ENCODE results near the gene AP4M1.
A peak's percentile ranks its signal among the peaks of the same experiment; 100 is the strongest.

Gene AP4M1

GRCh38 chr7:100119970-100120732 lies 18.7 kb downstream of the AP4M1 start:
- H3K9me3 ChIP-seq (ENCODE audit: control insufficient read depth in 1 of 2, low read length in 2 of 2), result no peaks in the 10 kb centered on the region
- H3K9ac ChIP-seq (ENCODE audit: low read depth in 1 of 2, low read length in 2 of 2), result peak overlapping the region; percentile 45 to 64
- H3K36me3 ChIP-seq (ENCODE audit: control insufficient read depth in 1 of 2, insufficient read depth in 2 of 2, low read length in 2 of 2), result no peaks in the 10 kb centered on the region
- no peaks in the 10 kb centered on the region for H3K27me3 ChIP-seq (ENCODE audit: control insufficient read depth in 1 of 2, insufficient read depth in 2 of 2, low read length in 2 of 2)
- H3K4me3 ChIP-seq (ENCODE audit: low read depth in 1 of 2, low read length in 2 of 2), result peak overlapping the region; percentile 95 to 98
- no peak overlapping the region for H3K27ac ChIP-seq (ENCODE audit: low read depth, low read length)
- H3K4me1 ChIP-seq (ENCODE audit: control insufficient read depth in 1 of 2, insufficient read depth in 2 of 2, low read length in 2 of 2), result peaks cover 39% of the 10 kb centered on the region in 2 donors

- H3K9ac ChIP-seq (ENCODE audit: low read depth in 1 of 2, low read length in 2 of 2), result peak overlapping the region; percentile 1 to 64
- H3K27me3 ChIP-seq (ENCODE audit: control insufficient read depth in 1 of 2, insufficient read depth in 2 of 2, low read length in 2 of 2), result no peaks in the 10 kb centered on the region
- H3K36me3 ChIP-seq (ENCODE audit: control insufficient read depth in 1 of 2, insufficient read depth in 2 of 2, low read length in 2 of 2), result no peaks in the 10 kb centered on the region
- H3K27ac ChIP-seq (ENCODE audit: low read depth, low read length), result no peak overlapping the region
- peaks cover 43 to 44% of the 10 kb centered on the region in 2 donors for H3K4me1 ChIP-seq (ENCODE audit: control insufficient read depth in 1 of 2, insufficient read depth in 2 of 2, low read length in 2 of 2)
- no peaks in the 10 kb centered on the region for H3K9me3 ChIP-seq (ENCODE audit: control insufficient read depth in 1 of 2, low read length in 2 of 2)
- H3K4me3 ChIP-seq (ENCODE audit: low read depth in 1 of 2, low read length in 2 of 2), result peak overlapping the region; percentile 95 to 98
These were observed 19.2 kb downstream of the AP4M1 start for GRCh38 chr7:100120733-100121036.

- Histone ChIP-seq H3K27me3 (ENCODE audit: control insufficient read depth in 1 of 2, insufficient read depth in 2 of 2, low read length in 2 of 2) (no peaks in the 10 kb centered on the region), H3K4me1 (ENCODE audit: control insufficient read depth in 1 of 2, insufficient read depth in 2 of 2, low read length in 2 of 2) (peaks cover 43 to 44% of the 10 kb centered on the region in 2 donors), H3K27ac (ENCODE audit: low read depth, low read length) (no peak overlapping the region), H3K4me3 (ENCODE audit: low read depth in 1 of 2, low read length in 2 of 2) (peak overlapping the region in 1 of 2 donors; percentile 13), H3K9ac (ENCODE audit: low read depth in 1 of 2, low read length in 2 of 2) (no peak overlapping the region), H3K9me3 (ENCODE audit: control insufficient read depth in 1 of 2, low read length in 2 of 2) (no peaks in the 10 kb centered on the region), H3K36me3 (ENCODE audit: control insufficient read depth in 1 of 2, insufficient read depth in 2 of 2, low read length in 2 of 2) (no peaks in the 10 kb centered on the region)
These were observed 20.6 kb downstream of the AP4M1 start for GRCh38 chr7:100122067-100122466.

- H3K4me1 ChIP-seq (ENCODE audit: control insufficient read depth in 1 of 2, insufficient read depth in 2 of 2, low read length in 2 of 2), result peaks cover 43 to 44% of the 10 kb centered on the region in 2 donors
- no peak overlapping the region for H3K27ac ChIP-seq (ENCODE audit: low read depth, low read length)
- H3K4me3 ChIP-seq (ENCODE audit: low read depth in 1 of 2, low read length in 2 of 2), result no peak overlapping the region
- no peaks in the 10 kb centered on the region for H3K9me3 ChIP-seq (ENCODE audit: control insufficient read depth in 1 of 2, low read length in 2 of 2)
- no peaks in the 10 kb centered on the region for H3K27me3 ChIP-seq (ENCODE audit: control insufficient read depth in 1 of 2, insufficient read depth in 2 of 2, low read length in 2 of 2)
- H3K36me3 ChIP-seq (ENCODE audit: control insufficient read depth in 1 of 2, insufficient read depth in 2 of 2, low read length in 2 of 2), result no peaks in the 10 kb centered on the region
- H3K9ac ChIP-seq (ENCODE audit: low read depth in 1 of 2, low read length in 2 of 2), result no peak overlapping the region
These were observed 21.1 kb downstream of the AP4M1 start for GRCh38 chr7:100122568-100122967.

GRCh38 chr7:100124301-100125230 lies 23.1 kb downstream of the AP4M1 start:
- no peaks in the 10 kb centered on the region for H3K36me3 ChIP-seq (ENCODE audit: control insufficient read depth in 1 of 2, insufficient read depth in 2 of 2, low read length in 2 of 2)
- no peaks in the 10 kb centered on the region for H3K27me3 ChIP-seq (ENCODE audit: control insufficient read depth in 1 of 2, insufficient read depth in 2 of 2, low read length in 2 of 2)
- H3K4me1 ChIP-seq (ENCODE audit: control insufficient read depth in 1 of 2, insufficient read depth in 2 of 2, low read length in 2 of 2), result peaks cover 47 to 48% of the 10 kb centered on the region in 2 donors
- peak overlapping the region; percentile 10 to 50 for H3K4me3 ChIP-seq (ENCODE audit: low read depth in 1 of 2, low read length in 2 of 2)
- H3K9me3 ChIP-seq (ENCODE audit: control insufficient read depth in 1 of 2, low read length in 2 of 2), result no peaks in the 10 kb centered on the region
- H3K9ac ChIP-seq (ENCODE audit: low read depth in 1 of 2, low read length in 2 of 2), result peak overlapping the region; percentile 24 to 39
- no peak overlapping the region for H3K27ac ChIP-seq (ENCODE audit: low read depth, low read length)

GRCh38 chr7:100126239-100126930 lies 24.9 kb downstream of the AP4M1 start:
- peak overlapping the region; percentile 96 to 98 for H3K9ac ChIP-seq (ENCODE audit: low read depth in 1 of 2, low read length in 2 of 2)
- peaks cover 35 to 43% of the 10 kb centered on the region in 2 donors for H3K4me1 ChIP-seq (ENCODE audit: control insufficient read depth in 1 of 2, insufficient read depth in 2 of 2, low read length in 2 of 2)
- no peaks in the 10 kb centered on the region for H3K9me3 ChIP-seq (ENCODE audit: control insufficient read depth in 1 of 2, low read length in 2 of 2)
- H3K36me3 ChIP-seq (ENCODE audit: control insufficient read depth in 1 of 2, insufficient read depth in 2 of 2, low read length in 2 of 2), result no peaks in the 10 kb centered on the region
- peak overlapping the region; percentile 95 to 98 for H3K4me3 ChIP-seq (ENCODE audit: low read depth in 1 of 2, low read length in 2 of 2)
- H3K27ac ChIP-seq (ENCODE audit: low read depth, low read length), result peak overlapping the region; percentile 99
- H3K27me3 ChIP-seq (ENCODE audit: control insufficient read depth in 1 of 2, insufficient read depth in 2 of 2, low read length in 2 of 2), result no peaks in the 10 kb centered on the region

- Histone ChIP-seq H3K9me3 (ENCODE audit: control insufficient read depth in 1 of 2, low read length in 2 of 2) (no peaks in the 10 kb centered on the region), H3K27me3 (ENCODE audit: control insufficient read depth in 1 of 2, insufficient read depth in 2 of 2, low read length in 2 of 2) (no peaks in the 10 kb centered on the region), H3K4me3 (ENCODE audit: low read depth in 1 of 2, low read length in 2 of 2) (peak within 1 kb of the TSS; percentile 95 to 98), H3K36me3 (ENCODE audit: control insufficient read depth in 1 of 2, insufficient read depth in 2 of 2, low read length in 2 of 2) (no peaks in the 10 kb centered on the region), H3K4me1 (ENCODE audit: control insufficient read depth in 1 of 2, insufficient read depth in 2 of 2, low read length in 2 of 2) (peaks cover 32 to 46% of the 10 kb centered on the region in 2 donors), H3K9ac (ENCODE audit: low read depth in 1 of 2, low read length in 2 of 2) (peak within 1 kb of the TSS; percentile 96 to 98), H3K27ac (ENCODE audit: low read depth, low read length) (peak within 1 kb of the TSS; percentile 99)
These were observed 25.8 kb downstream of the AP4M1 start, which contains the start of gene MBLAC1 for GRCh38 chr7:100126931-100127865. MBLAC1 (plus strand) TSS chr7:100126967; CDS start chr7:100127396, 429 bp downstream.

- peak overlapping the region; percentile 95 to 98 for H3K4me3 ChIP-seq (ENCODE audit: low read depth in 1 of 2, low read length in 2 of 2)
- peaks cover 24 to 45% of the 10 kb centered on the region in 2 donors for H3K4me1 ChIP-seq (ENCODE audit: control insufficient read depth in 1 of 2, insufficient read depth in 2 of 2, low read length in 2 of 2)
- no peaks in the 10 kb centered on the region for H3K9me3 ChIP-seq (ENCODE audit: control insufficient read depth in 1 of 2, low read length in 2 of 2)
- H3K36me3 ChIP-seq (ENCODE audit: control insufficient read depth in 1 of 2, insufficient read depth in 2 of 2, low read length in 2 of 2), result no peaks in the 10 kb centered on the region
- H3K27ac ChIP-seq (ENCODE audit: low read depth, low read length), result no peak overlapping the region
- H3K9ac ChIP-seq (ENCODE audit: low read depth in 1 of 2, low read length in 2 of 2), result peak overlapping the region; percentile 96 to 98
- H3K27me3 ChIP-seq (ENCODE audit: control insufficient read depth in 1 of 2, insufficient read depth in 2 of 2, low read length in 2 of 2), result no peaks in the 10 kb centered on the region
These were observed 26.6 kb downstream of the AP4M1 start for GRCh38 chr7:100127866-100128636.

GRCh38 chr7:100128637-100128963 lies 27.2 kb downstream of the AP4M1 start:
- Histone ChIP-seq H3K4me1 (ENCODE audit: control insufficient read depth in 1 of 2, insufficient read depth in 2 of 2, low read length in 2 of 2) (peaks cover 24 to 45% of the 10 kb centered on the region in 2 donors), H3K9me3 (ENCODE audit: control insufficient read depth in 1 of 2, low read length in 2 of 2) (no peaks in the 10 kb centered on the region), H3K9ac (ENCODE audit: low read depth in 1 of 2, low read length in 2 of 2) (peak overlapping the region; percentile 96 to 98)

More at GRCh38 chr7:100128637-100128963, 27.2 kb downstream of the AP4M1 start:
- Histone ChIP-seq H3K27ac (ENCODE audit: low read depth, low read length) (no peak overlapping the region), H3K27me3 (ENCODE audit: control insufficient read depth in 1 of 2, insufficient read depth in 2 of 2, low read length in 2 of 2) (no peaks in the 10 kb centered on the region), H3K4me3 (ENCODE audit: low read depth in 1 of 2, low read length in 2 of 2) (peak overlapping the region in 1 of 2 donors; percentile 98), H3K36me3 (ENCODE audit: control insufficient read depth in 1 of 2, insufficient read depth in 2 of 2, low read length in 2 of 2) (no peaks in the 10 kb centered on the region)

Measured in duodenal mucosa (tissue), 2 donors.